GM23248 (cell line): ENCODE measurements around the gene KDM5A. TPM values are rescaled to one million over a fixed set of nuclear protein-coding genes. Genes with fewer than 3 reads are reported as not detected.
"Not testable (repeated sequence)": the region's sequence is repeated elsewhere in the genome, so short reads cannot be mapped to it uniquely, and the experiment has no call there.

Experiments
- DNase-seq: peaks from one replicate; pipeline ENCODE4 v3.0.0-alpha.2; 2015
- H2AFZ ChIP-seq: fragments of 200-600 bp; sonication (generic); 2 replicates; pipeline ENCODE4 v1.6.1; 2016; ENCODE audit warnings: antibody characterized with exemption
- H3F3A ChIP-seq: fragments of 200-600 bp; sonication (generic); 2 replicates; pipeline ENCODE4 v1.6.1; 2016; ENCODE audit warnings: mild to moderate bottlenecking, antibody characterized with exemption, mixed run types; ENCODE audit not compliant: insufficient read depth
- H3K27ac ChIP-seq: fragments of 200-600 bp; sonication (generic); 2 replicates; pipeline ENCODE4 v1.5.1; 2016; ENCODE audit warnings: mild to moderate bottlenecking
- H3K27me3 ChIP-seq: fragments of 200-600 bp; sonication (generic); replicated peaks from 2 replicates; pipeline ENCODE4 v1.6.1; 2016; ENCODE audit warnings: mild to moderate bottlenecking; ENCODE audit not compliant: insufficient read depth
- H3K36me3 ChIP-seq: fragments of 200-600 bp; sonication (generic); 2 replicates; pipeline ENCODE4 v1.6.1; 2016; ENCODE audit warnings: low read depth, mild to moderate bottlenecking
- H3K4me1 ChIP-seq: fragments of 200-600 bp; sonication (generic); 2 replicates; pipeline ENCODE4 v1.6.1; 2016; ENCODE audit warnings: mild to moderate bottlenecking; ENCODE audit not compliant: insufficient read depth
- H3K4me2 ChIP-seq: fragments of 200-600 bp; sonication (generic); one replicate; pipeline ENCODE4 v1.6.1; 2016; ENCODE audit warnings: mild to moderate bottlenecking; ENCODE audit not compliant: unreplicated experiment
- H3K4me3 ChIP-seq: fragments of 200-600 bp; sonication (generic); 2 replicates; pipeline ENCODE4 v1.5.1; 2016; ENCODE audit warnings: mild to moderate bottlenecking
- H3K79me2 ChIP-seq: fragments of 200-600 bp; sonication (generic); 2 replicates; pipeline ENCODE4 v1.6.1; 2016; ENCODE audit warnings: mild to moderate bottlenecking; ENCODE audit not compliant: insufficient read depth
- H3K9ac ChIP-seq: fragments of 200-600 bp; sonication (generic); 2 replicates; pipeline ENCODE4 v1.6.1; 2016; ENCODE audit warnings: mild to moderate bottlenecking
- H3K9me2 ChIP-seq: fragments of 200-600 bp; sonication (generic); 2 replicates; pipeline ENCODE4 v1.6.1; 2016; ENCODE audit warnings: mixed run types, mild to moderate bottlenecking, moderate library complexity; ENCODE audit not compliant: insufficient read depth
- H3K9me3 ChIP-seq: fragments of 200-600 bp; sonication (generic); one replicate; pipeline ENCODE4 v1.6.1; 2017; ENCODE audit warnings: low read depth
- H4K20me1 ChIP-seq: fragments of 200-600 bp; sonication (generic); 2 replicates; pipeline ENCODE4 v1.6.0; 2016; ENCODE audit not compliant: insufficient read depth
- EZH2 ChIP-seq: fragments of 200-600 bp; sonication (generic); IDR thresholded peaks from 2 replicates; pipeline ENCODE4 v1.6.1; 2018; ENCODE audit warnings: antibody characterized with exemption, mild to moderate bottlenecking; ENCODE audit not compliant: insufficient read depth, poor library complexity, severe bottlenecking
- EZH2phosphoT487 ChIP-seq: fragments of 200-600 bp; sonication (generic); IDR thresholded peaks from 2 replicates; pipeline ENCODE4 v1.6.1; 2018; ENCODE audit warnings: antibody characterized with exemption, moderate library complexity, mild to moderate bottlenecking, low read depth; ENCODE audit not compliant: insufficient read depth
- WGBS, 2 experiments: methylation state at CpG; one replicate each; pipeline ENCODE4 v1.1.6; 2015 to 2017; ENCODE audit warnings: low lambda C conversion rate in 2 of 2, low coverage in 1 of 2; ENCODE audit errors: missing lambda C conversion rate in 2 of 2; 5-methylcytosine and 5-hydroxymethylcytosine counted together
- in situ Hi-C: fragments of 300-500 bp; cut with MboI; formaldehyde crosslinking; loops from 2 replicates; pipeline ENCODE4 v1.15.0; 2020
- polyA plus RNA-seq: library from polyadenylated mRNA; unstranded; fragments of >200 nt; fragmentation: Nextera tagmentation; extraction: Ambion mirVana; gene quantifications from 2 replicates; pipeline ENCODE4 v1.2.1, GENCODE V29; 2016
- total RNA-seq: library from RNA; depleted of rRNA; stranded (reverse); fragments of >200 nt; shearing (Covaris generic); gene quantifications from 2 replicates; pipeline ENCODE4 v1.2.3, GENCODE V29; 2014

The KDM5A gene
- total and polyA plus RNA-seq, 2 experiments from 2014 or later, result 25.1 to 31.4 TPM

DNA sequence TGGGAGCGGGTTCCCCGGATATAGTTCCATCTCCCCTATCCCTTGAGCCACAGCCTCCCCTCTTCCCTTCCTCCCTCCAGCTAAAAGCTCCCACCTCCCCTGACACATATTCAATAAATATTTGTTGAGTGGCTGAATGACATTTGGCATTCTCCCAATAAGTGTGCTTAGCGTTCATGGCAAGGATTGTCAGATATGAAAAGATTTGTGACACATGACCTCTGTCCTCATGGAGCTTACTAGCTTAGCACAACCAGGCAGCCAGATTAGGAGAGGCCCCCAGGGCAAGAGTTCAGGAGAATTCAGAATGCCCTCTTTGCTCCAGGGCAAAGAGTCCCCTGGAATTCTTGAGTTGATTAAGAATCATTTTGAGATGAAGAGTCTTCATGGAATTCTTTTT is 152.7 kb downstream of the KDM5A start:
- Histone ChIP-seq H3K4me1 (no peaks in the 10 kb centered on the region), H3K27me3 (peaks cover 14% of the 10 kb centered on the region), H3F3A (no peaks in the 10 kb centered on the region), H3K27ac (no peak overlapping the region), H3K4me2 (no peak overlapping the region), H3K79me2 (no peaks in the 10 kb centered on the region), H2AFZ (no peak overlapping the region), H3K9me3 (no peaks in the 10 kb centered on the region), H4K20me1 (no peaks in the 10 kb centered on the region), H3K36me3 (no peaks in the 10 kb centered on the region), H3K9ac (no peak overlapping the region), H3K4me3 (no peak overlapping the region), H3K9me2 (no peaks in the 10 kb centered on the region)
- DNase-seq, result no peak
- in situ Hi-C loops, result no loop called here
- no peak for TF ChIP-seq EZH2
- no peak for TF ChIP-seq EZH2phosphoT487
- WGBS, 2 experiments, result 54 to 58% methylated on average over 3 of the region's 3 CpGs

DNA sequence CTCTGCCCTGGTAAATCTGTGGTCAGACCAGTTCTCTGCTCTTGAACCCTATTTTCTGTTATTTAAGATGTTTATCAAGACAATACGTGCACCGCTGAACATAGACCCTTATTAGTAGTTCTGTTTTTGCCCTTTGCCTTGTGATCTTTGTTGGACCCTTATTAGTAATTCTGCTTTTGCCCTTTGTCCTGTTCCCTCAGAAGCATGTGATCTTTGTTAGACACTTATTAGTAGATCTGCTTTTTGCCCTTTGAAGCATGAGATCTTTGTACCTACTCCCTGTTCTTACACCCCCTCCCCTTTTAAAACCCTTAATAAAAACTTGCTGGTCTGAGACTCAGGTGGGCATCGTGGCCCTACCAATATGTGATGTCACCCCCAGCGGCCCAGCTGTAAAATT is 153.2 kb downstream of the KDM5A start:
- H4K20me1 ChIP-seq, in situ Hi-C loops, DNase-seq, H3K9me2 ChIP-seq, H2AFZ ChIP-seq, H3F3A ChIP-seq, H3K4me2 ChIP-seq, H3K9ac ChIP-seq, H3K27ac ChIP-seq, H3K9me3 ChIP-seq, H3K4me1 ChIP-seq, H3K4me3 ChIP-seq, H3K79me2 ChIP-seq, H3K36me3 ChIP-seq: not testable (repeated sequence)
- peaks cover 18% of the 10 kb centered on the region for H3K27me3 ChIP-seq
- WGBS, 2 experiments, result 51 to 55% methylated on average over 4 of the region's 4 CpGs

DNA sequence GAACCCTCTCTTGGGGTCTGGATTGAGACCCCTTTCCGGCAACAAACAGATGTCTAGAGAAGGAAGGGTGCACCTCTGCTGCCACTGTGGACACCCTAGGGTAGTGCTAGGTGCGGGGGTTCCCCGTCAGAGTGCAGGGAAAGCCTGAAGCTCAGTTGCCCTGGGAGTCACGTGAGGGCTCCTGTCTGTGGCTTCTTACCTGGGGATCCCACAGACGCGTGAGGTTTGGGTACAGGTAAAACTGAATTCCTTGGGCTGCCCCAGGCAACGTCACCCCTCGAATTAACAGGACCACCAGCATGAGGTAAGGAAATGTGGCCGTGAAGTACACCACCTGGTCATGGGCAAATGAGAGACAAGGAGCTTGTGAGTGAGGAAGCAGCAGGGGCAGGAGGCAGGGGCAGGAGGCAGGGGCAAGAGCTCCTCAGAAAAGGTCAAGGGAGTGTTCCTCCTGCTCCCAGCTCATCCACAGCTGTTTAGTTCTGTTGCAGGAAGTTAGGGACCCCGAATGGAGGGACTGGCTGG is 154.2 kb downstream of the KDM5A start:
- Histone ChIP-seq H4K20me1 (no peaks in the 10 kb centered on the region), H3K9me2 (no peaks in the 10 kb centered on the region), H3K9me3 (no peaks in the 10 kb centered on the region), H3K27me3 (peaks cover 29% of the 10 kb centered on the region), H3K36me3 (no peaks in the 10 kb centered on the region), H3K79me2 (no peaks in the 10 kb centered on the region), H3K4me2 (no peak overlapping the region), H3K4me3 (no peak overlapping the region), H3K4me1 (no peaks in the 10 kb centered on the region), H2AFZ (no peak overlapping the region), H3K27ac (no peak overlapping the region), H3K9ac (no peak overlapping the region), H3F3A (no peaks in the 10 kb centered on the region)
- 56 to 62% methylated on average over 10 of the region's 10 CpGs for WGBS, 2 experiments
- in situ Hi-C loops, result no loop called here
- DNase-seq, result no peak
- TF ChIP-seq EZH2 (no peak), EZH2phosphoT487 (no peak)

DNA sequence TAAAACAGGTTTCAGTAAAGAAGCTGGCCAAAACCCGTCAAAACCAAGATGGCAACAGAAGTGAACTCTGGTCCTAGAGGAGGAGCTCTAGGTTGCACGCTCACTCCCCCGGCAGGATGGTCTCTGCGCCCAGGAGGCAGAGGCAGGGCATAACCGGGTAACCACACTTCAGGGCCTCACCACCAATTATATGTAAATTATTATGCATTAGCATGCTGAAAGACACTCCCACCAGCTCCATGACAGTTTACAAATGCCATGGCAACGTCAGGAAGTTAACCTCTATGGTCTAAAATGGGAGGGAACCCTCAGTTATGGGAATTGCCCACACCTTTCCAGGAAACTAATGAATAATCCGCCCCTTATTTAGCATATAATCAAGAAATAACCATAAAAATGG is 155.1 kb downstream of the KDM5A start:
- DNase-seq, result no peak
- in situ Hi-C loops, result no loop called here
- Histone ChIP-seq H3K9ac (no peak overlapping the region), H3K36me3 (no peaks in the 10 kb centered on the region), H3K4me3 (no peak overlapping the region), H3K27me3 (peaks cover 34% of the 10 kb centered on the region), H3F3A (no peaks in the 10 kb centered on the region), H3K79me2 (no peaks in the 10 kb centered on the region), H4K20me1 (no peaks in the 10 kb centered on the region), H3K9me2 (no peaks in the 10 kb centered on the region), H3K4me1 (no peaks in the 10 kb centered on the region), H3K9me3 (no peaks in the 10 kb centered on the region), H3K4me2 (no peak overlapping the region), H2AFZ (no peak overlapping the region), H3K27ac (no peak overlapping the region)
- TF ChIP-seq EZH2phosphoT487 (no peak), EZH2 (no peak)
- WGBS, 2 experiments, result 50 to 54% methylated on average over 7 of the region's 7 CpGs

DNA sequence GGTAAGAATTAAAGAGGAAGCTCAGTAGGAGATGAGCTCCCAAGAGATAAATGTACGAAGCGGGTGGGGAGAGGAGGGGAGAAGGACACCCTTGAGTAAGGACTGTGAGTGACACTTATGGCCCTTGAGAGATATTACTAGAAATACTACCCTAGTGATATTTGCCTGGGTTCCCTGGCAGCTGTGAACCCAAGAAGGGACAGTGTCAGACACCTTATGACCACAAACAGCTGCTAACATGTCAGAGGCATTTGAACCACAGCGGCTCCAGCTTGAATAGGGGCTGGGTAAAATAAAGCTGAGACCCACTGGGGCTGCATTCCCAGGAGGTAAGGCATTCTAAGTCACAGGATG is 155.5 kb downstream of the KDM5A start:
- 74% methylated on average over 3 of the region's 3 CpGs for WGBS, 2 experiments

More for the DNA sequence above, 155.5 kb downstream of the KDM5A start:
- Histone ChIP-seq H3F3A (no peaks in the 10 kb centered on the region), H3K9ac (no peak overlapping the region), H3K27ac (no peak overlapping the region), H3K4me3 (no peak overlapping the region), H3K9me3 (no peaks in the 10 kb centered on the region), H3K4me1 (no peaks in the 10 kb centered on the region), H3K4me2 (no peak overlapping the region), H4K20me1 (no peaks in the 10 kb centered on the region), H3K27me3 (peaks cover 35% of the 10 kb centered on the region), H3K9me2 (no peaks in the 10 kb centered on the region), H3K79me2 (no peaks in the 10 kb centered on the region), H3K36me3 (no peaks in the 10 kb centered on the region), H2AFZ (no peak overlapping the region)
- in situ Hi-C loops, result no loop called here
- DNase-seq, result no peak
- TF ChIP-seq EZH2 (no peak), EZH2phosphoT487 (no peak)
